Fibroblast of mammary gland (primary cell): ENCODE results near the gene DUOX2.
A peak's percentile ranks its signal among the peaks of the same experiment; 100 is the strongest.

ENCODE experiments used
- DNase-seq: peaks from one replicate; pipeline ENCODE4 v3.0.0-alpha.2; 2010; ENCODE audit warnings: low read depth
- H3K4me3 ChIP-seq: 2 replicates; pipeline ENCODE4 v1.5.1; 2011; ENCODE audit warnings: low read depth, mild to moderate bottlenecking, low read length, moderate library complexity; ENCODE audit not compliant: control insufficient read depth
- CTCF ChIP-seq: conservative IDR thresholded peaks from 2 replicates; pipeline ENCODE4 v1.5.1; 2011; ENCODE audit warnings: low read depth, low read length, inconsistent platforms; ENCODE audit not compliant: control insufficient read depth, insufficient read depth

DUOX2 gene

GRCh38 chr15:45147606-45148005 lies 33.6 kb upstream of the DUOX2 start:
- H3K4me3 ChIP-seq = no peak overlapping the region
- TF ChIP-seq CTCF = no peak
- DNase-seq = no peak

GRCh38 chr15:45146405-45146804 lies 32.4 kb upstream of the DUOX2 start:
- TF ChIP-seq CTCF = no peak
- peak; percentile 16 for DNase-seq
- no peak overlapping the region for H3K4me3 ChIP-seq

- H3K4me3 ChIP-seq = no peak overlapping the region
- no peak for TF ChIP-seq CTCF
- no peak for DNase-seq
Observed at GRCh38 chr15:45144775-45145174, 30.8 kb upstream of the DUOX2 start.

- no peak for TF ChIP-seq CTCF
- no peak for DNase-seq
- H3K4me3 ChIP-seq = no peak overlapping the region
Observed at GRCh38 chr15:45143946-45144345, 30.0 kb upstream of the DUOX2 start.

GRCh38 chr15:45143056-45143455 lies 29.1 kb upstream of the DUOX2 start:
- H3K4me3 ChIP-seq = no peak overlapping the region
- TF ChIP-seq CTCF = no peak
- DNase-seq = no peak

GRCh38 chr15:45141386-45141785 lies 27.4 kb upstream of the DUOX2 start:
- H3K4me3 ChIP-seq = no peak overlapping the region
- TF ChIP-seq CTCF = no peak
- DNase-seq = no peak

- no peak for TF ChIP-seq CTCF
- no peak overlapping the region for H3K4me3 ChIP-seq
- no peak for DNase-seq
Observed at GRCh38 chr15:45140557-45141250, 26.7 kb upstream of the DUOX2 start.
